Measurements from ENCODE around the gene SLC38A8.

DNA sequence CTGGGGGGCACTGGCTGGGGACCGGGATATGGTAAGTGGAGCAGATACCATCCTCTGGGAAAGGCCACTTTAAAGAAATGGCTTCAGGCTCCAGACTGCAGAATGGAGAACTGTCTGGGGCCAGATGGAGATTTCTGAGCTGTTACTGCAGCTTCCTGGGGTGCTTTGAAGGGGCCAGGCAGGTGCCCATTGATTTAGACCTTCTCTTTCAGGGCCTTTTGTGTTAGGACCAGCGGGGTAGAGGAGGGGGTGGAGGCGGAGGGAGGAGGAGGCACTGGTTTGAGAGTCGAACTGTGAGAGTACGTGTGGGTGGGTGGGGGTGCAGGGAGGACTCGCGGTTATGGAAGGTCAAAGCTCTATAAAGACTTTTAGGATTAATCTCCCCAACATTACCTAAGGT lies 63.2 kb downstream of the SLC38A8 start:
- TF ChIP-seq, protein P1, sequence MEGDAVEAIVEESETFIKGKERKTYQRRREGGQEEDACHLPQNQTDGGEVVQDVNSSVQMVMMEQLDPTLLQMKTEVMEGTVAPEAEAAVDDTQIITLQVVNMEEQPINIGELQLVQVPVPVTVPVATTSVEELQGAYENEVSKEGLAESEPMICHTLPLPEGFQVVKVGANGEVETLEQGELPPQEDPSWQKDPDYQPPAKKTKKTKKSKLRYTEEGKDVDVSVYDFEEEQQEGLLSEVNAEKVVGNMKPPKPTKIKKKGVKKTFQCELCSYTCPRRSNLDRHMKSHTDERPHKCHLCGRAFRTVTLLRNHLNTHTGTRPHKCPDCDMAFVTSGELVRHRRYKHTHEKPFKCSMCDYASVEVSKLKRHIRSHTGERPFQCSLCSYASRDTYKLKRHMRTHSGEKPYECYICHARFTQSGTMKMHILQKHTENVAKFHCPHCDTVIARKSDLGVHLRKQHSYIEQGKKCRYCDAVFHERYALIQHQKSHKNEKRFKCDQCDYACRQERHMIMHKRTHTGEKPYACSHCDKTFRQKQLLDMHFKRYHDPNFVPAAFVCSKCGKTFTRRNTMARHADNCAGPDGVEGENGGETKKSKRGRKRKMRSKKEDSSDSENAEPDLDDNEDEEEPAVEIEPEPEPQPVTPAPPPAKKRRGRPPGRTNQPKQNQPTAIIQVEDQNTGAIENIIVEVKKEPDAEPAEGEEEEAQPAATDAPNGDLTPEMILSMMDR (IDR thresholded peaks at IDR 0.05; ENCODE audit: low read depth, low read length, poor library complexity, severe bottlenecking), result no peak
- TF ChIP-seq EZH2phosphoT487 (IDR thresholded peaks at IDR 0.05; ENCODE audit: borderline replicate concordance, low read length), result no peak

All from DOHH2 (cell line).